Mucosa of rectum (tissue), 2 donors: ENCODE measurements around the gene PRKAR1B.

ENCODE experiments used
- H3K27ac ChIP-seq, 2 donors: one replicate each; pipeline ENCODE4 v1.7.0; 2013; ENCODE audit warnings: inconsistent platforms in 2 of 2, low read depth in 2 of 2, low read length in 2 of 2
- H3K27me3 ChIP-seq, 2 donors: one replicate each; pipeline ENCODE4 v1.7.0; 2013; ENCODE audit warnings: low read length in 2 of 2; ENCODE audit not compliant: control insufficient read depth in 2 of 2, insufficient read depth in 2 of 2
- H3K36me3 ChIP-seq, 2 donors: one replicate each; pipeline ENCODE4 v1.7.0; 2013; ENCODE audit warnings: low read length in 2 of 2; ENCODE audit not compliant: control insufficient read depth in 2 of 2, insufficient read depth in 2 of 2
- H3K4me1 ChIP-seq, 2 donors: one replicate each; pipeline ENCODE4 v1.7.0; 2013; ENCODE audit warnings: low read length in 2 of 2, mild to moderate bottlenecking in 1 of 2; ENCODE audit not compliant: control insufficient read depth in 2 of 2, insufficient read depth in 2 of 2
- H3K4me3 ChIP-seq, 2 donors: one replicate each; pipeline ENCODE4 v1.7.0; 2013; ENCODE audit warnings: low read length in 2 of 2
- H3K9ac ChIP-seq, 2 donors: one replicate each; pipeline ENCODE4 v1.7.0; 2013; ENCODE audit warnings: low read length in 2 of 2, low read depth in 1 of 2, mild to moderate bottlenecking in 1 of 2
- H3K9me3 ChIP-seq, 2 donors: one replicate each; pipeline ENCODE4 v1.7.0; 2013; ENCODE audit warnings: low read length in 2 of 2; ENCODE audit not compliant: control insufficient read depth in 2 of 2
- donor health status: healthy.
- donor health status: Normal muscosa, but diverticular disease.

PRKAR1B gene

DNA sequence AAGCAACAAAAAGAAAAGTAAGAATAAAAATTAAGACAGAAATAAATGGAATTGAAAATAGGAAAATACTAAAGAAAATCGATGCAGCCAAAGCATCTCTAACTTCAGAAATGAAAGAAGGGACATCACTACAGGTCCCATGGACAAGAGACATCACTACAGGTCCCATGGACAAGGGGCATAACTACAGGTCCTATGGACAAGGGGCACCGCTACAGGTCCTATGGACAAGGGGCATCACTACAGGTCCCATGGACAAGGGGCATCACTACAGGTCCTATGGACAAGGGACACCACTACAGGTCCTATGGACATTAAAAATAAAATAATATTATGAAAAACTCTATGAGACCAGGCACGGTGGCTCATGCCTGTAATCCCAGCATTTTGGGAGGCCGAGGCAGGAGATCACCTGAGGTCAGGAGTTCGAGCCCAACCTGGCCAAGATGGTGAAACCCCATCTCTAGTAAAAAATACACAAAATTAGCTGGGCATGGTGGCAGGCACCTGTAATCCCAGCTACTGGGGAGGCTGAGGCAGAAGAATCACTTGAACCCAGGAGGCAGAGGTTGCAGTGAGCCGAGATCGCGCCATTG, 101.6 kb downstream of the PRKAR1B start:
- Histone ChIP-seq H3K27ac (peak overlapping the region in 1 of 2 donors; percentile 50), H3K36me3 (no peaks in the 10 kb centered on the region)

GRCh38 chr7:623464-623863, 103.6 kb downstream of the PRKAR1B start:
- Histone ChIP-seq H3K4me3 (no peak overlapping the region), H3K9ac (no peak overlapping the region), H3K9me3 (peaks cover 6% of the 10 kb centered on the region in 2 donors), H3K36me3 (no peaks in the 10 kb centered on the region), H3K4me1 (peaks cover 17 to 36% of the 10 kb centered on the region in 2 donors), H3K27ac (no peak overlapping the region), H3K27me3 (no peaks in the 10 kb centered on the region)

More for the DNA sequence above, 101.6 kb downstream of the PRKAR1B start:
- H3K4me1 ChIP-seq, result peaks cover 7 to 20% of the 10 kb centered on the region in 2 donors
- no peak overlapping the region for H3K4me3 ChIP-seq
- no peaks in the 10 kb centered on the region for H3K27me3 ChIP-seq
- H3K9me3 ChIP-seq, result peaks cover 6% of the 10 kb centered on the region in 2 donors
- no peak overlapping the region for H3K9ac ChIP-seq

DNA sequence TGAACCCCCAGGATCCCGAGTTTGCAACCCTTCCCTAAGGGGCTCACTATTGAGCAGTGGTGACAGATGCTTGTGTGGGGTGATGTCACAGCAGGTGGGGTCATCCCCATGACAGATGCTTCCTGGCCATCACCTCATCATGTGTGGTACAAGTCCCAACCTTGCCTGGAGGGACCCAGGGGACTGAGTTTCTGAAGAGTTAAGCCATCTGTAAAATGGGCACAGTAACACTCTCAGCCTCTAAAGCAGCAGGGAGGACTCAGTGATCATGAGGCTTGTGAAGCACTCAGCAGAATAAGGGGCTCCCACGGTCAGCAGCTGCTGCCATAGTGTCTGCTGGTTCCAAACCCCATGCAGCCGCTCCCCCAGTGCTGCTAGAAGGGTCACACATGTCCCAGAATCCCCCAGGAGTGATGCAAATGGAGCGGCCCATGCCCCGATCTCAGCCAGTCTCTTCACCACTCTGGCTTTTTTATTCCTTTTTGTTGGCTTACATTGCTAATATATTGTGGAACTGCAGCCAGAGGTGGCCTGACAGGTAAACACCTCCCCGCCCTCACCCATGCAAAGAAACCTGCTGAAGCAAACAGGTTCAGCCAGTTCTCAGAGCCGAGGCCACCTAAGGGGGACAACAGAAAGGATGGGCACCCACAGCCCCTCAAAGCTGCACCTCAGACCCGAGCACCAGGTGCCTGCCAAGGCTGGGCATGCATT, 105.4 kb downstream of the PRKAR1B start:
- H3K4me3 ChIP-seq, result no peak overlapping the region
- H3K9ac ChIP-seq, result peak overlapping the region in 1 of 2 donors; percentile 49
- H3K4me1 ChIP-seq, result peaks cover 28 to 47% of the 10 kb centered on the region in 2 donors
- peak overlapping the region; percentile 66 to 73 for H3K27ac ChIP-seq
- H3K9me3 ChIP-seq, result peaks cover 6% of the 10 kb centered on the region in 2 donors
- no peaks in the 10 kb centered on the region for H3K36me3 ChIP-seq
- H3K27me3 ChIP-seq, result no peaks in the 10 kb centered on the region

DNA sequence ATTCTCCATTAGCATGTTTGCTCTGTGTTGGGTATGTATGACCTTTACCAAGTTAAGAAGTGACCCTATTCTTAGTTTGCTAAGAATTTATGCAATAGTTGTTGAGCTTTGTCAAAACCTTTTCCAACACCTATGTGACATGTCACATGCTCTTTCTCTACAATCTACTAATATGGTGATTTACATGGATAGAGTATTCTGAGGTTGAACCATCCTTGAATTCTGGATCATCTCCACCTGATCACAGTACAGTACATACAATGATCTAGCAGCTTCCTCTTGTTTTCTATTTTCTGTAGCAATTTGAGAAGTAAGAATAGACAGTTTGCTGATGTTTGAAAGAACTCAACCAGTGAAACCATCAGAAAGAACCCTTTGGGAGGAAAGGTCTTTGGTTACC, 106.2 kb downstream of the PRKAR1B start:
- Histone ChIP-seq H3K4me1 (peaks cover 28 to 47% of the 10 kb centered on the region in 2 donors), H3K9ac (no peak overlapping the region), H3K36me3 (no peaks in the 10 kb centered on the region), H3K27ac (peak overlapping the region; percentile 81 to 91), H3K9me3 (peaks cover 6% of the 10 kb centered on the region in 2 donors), H3K4me3 (no peak overlapping the region), H3K27me3 (no peaks in the 10 kb centered on the region)

DNA sequence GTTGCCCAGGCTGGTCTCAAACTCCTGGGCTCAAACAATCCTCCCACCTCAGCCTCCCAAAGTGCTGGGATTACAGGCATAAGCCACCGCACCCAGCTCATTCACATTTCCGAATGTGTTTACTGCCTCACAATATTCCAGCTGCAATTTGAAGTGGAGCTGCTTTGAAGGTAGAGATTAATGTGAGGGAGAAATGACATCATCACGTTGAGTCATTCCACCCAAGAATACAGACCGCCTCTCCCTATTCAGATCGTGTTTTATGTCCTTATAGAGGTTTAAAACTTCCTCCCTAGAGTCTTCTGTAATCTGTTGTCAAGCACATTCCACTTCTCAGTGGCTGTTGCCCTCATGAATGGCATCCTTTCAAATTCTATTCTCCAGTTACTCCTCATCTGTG, 107.0 kb downstream of the PRKAR1B start:
- H3K9ac ChIP-seq, result no peak overlapping the region
- H3K4me1 ChIP-seq, result peaks cover 28 to 44% of the 10 kb centered on the region in 2 donors
- no peaks in the 10 kb centered on the region for H3K36me3 ChIP-seq
- peaks cover 6% of the 10 kb centered on the region in 2 donors for H3K9me3 ChIP-seq
- peak overlapping the region; percentile 81 to 91 for H3K27ac ChIP-seq
- H3K27me3 ChIP-seq, result no peaks in the 10 kb centered on the region
- H3K4me3 ChIP-seq, result no peak overlapping the region

- Histone ChIP-seq H3K27me3 (no peaks in the 10 kb centered on the region), H3K27ac (peak overlapping the region; percentile 81 to 91), H3K4me3 (no peak overlapping the region), H3K36me3 (no peaks in the 10 kb centered on the region), H3K4me1 (peaks cover 28 to 44% of the 10 kb centered on the region in 2 donors), H3K9me3 (peaks cover 6% of the 10 kb centered on the region in 2 donors), H3K9ac (peak overlapping the region in 1 of 2 donors; percentile 62)
Measured at GRCh38 chr7:619368-619840, 107.7 kb downstream of the PRKAR1B start.

- peak overlapping the region; percentile 81 to 91 for H3K27ac ChIP-seq
- no peaks in the 10 kb centered on the region for H3K36me3 ChIP-seq
- H3K9me3 ChIP-seq, result peaks cover 6% of the 10 kb centered on the region in 2 donors
- H3K4me3 ChIP-seq, result peak overlapping the region in 1 of 2 donors; percentile 4
- no peaks in the 10 kb centered on the region for H3K27me3 ChIP-seq
- H3K4me1 ChIP-seq, result peaks cover 28 to 44% of the 10 kb centered on the region in 2 donors
- H3K9ac ChIP-seq, result peak overlapping the region in 1 of 2 donors; percentile 62
Measured at GRCh38 chr7:618539-619367, 108.3 kb downstream of the PRKAR1B start.

GRCh38 chr7:617614-618538, 109.2 kb downstream of the PRKAR1B start:
- peak overlapping the region; percentile 53 to 62 for H3K9ac ChIP-seq
- H3K36me3 ChIP-seq, result no peaks in the 10 kb centered on the region
- peaks cover 28 to 44% of the 10 kb centered on the region in 2 donors for H3K4me1 ChIP-seq
- peaks cover 6% of the 10 kb centered on the region in 2 donors for H3K9me3 ChIP-seq
- peak overlapping the region; percentile 17 to 34 for H3K4me3 ChIP-seq
- H3K27ac ChIP-seq, result peak overlapping the region; percentile 81 to 91
- no peaks in the 10 kb centered on the region for H3K27me3 ChIP-seq

DNA sequence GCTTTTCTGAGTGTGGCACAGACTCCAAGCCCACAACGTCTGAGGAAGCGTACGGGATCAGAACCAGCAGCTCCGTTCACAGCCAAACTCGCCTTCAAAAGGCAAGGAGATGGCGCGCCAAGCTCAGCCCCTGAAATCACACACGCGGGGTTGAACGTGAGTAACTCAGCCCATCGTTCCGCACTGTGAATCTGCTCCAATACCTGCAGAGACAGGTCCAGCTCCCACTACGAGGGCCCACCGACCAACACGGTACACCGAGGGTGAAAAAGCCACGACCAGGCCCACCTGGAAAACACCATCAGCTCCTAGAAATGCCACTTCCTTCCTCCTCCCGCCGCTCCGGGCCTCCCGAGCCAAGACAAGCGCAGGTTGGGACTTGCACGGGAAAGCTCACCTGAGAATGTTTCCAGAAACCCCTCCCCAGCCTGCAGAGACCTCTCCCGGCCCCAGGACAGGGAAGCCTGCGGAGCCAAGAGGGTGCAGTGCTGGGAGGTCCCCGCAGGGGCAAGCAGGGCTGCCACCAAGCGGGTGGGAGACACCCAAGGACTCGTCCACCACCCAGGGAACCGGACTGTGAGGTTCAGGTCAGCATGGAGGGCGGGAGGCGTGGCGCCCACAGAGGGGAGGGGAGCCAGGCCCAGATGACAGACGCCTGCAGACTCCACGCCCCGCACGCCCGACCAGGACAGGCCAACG, 113.5 kb downstream of the PRKAR1B start:
- no peak overlapping the region for H3K4me3 ChIP-seq

More for the DNA sequence above, 113.5 kb downstream of the PRKAR1B start:
- H3K9ac ChIP-seq, result no peak overlapping the region
- no peak overlapping the region for H3K27ac ChIP-seq
- peaks cover 12 to 13% of the 10 kb centered on the region in 2 donors for H3K4me1 ChIP-seq
- H3K9me3 ChIP-seq, result no peaks in the 10 kb centered on the region
- H3K36me3 ChIP-seq, result no peaks in the 10 kb centered on the region
- H3K27me3 ChIP-seq, result no peaks in the 10 kb centered on the region
